Measurements from ENCODE around the gene TTLL13.

- TF ChIP-seq CTCF (IDR thresholded peaks at IDR 0.05; ENCODE audit: low read length) = no peak
- TF ChIP-seq EZH2phosphoT487 (IDR thresholded peaks at IDR 0.05; ENCODE audit: low read length) = no peak
These were observed 31.5 kb upstream of the TTLL13 start for GRCh38 chr15:90217671-90218394.
